Measurements from ENCODE around the gene C6orf47. TPM values are rescaled to one million over a fixed set of nuclear protein-coding genes. Genes with fewer than 3 reads are reported as not detected.

C6orf47 gene
- total and polyA plus RNA-seq, 2 of the 13 experiments (the other 11 are each of a cell fraction or from before 2014, with no cell fraction given): 1.7 to 18.1 TPM

DNA sequence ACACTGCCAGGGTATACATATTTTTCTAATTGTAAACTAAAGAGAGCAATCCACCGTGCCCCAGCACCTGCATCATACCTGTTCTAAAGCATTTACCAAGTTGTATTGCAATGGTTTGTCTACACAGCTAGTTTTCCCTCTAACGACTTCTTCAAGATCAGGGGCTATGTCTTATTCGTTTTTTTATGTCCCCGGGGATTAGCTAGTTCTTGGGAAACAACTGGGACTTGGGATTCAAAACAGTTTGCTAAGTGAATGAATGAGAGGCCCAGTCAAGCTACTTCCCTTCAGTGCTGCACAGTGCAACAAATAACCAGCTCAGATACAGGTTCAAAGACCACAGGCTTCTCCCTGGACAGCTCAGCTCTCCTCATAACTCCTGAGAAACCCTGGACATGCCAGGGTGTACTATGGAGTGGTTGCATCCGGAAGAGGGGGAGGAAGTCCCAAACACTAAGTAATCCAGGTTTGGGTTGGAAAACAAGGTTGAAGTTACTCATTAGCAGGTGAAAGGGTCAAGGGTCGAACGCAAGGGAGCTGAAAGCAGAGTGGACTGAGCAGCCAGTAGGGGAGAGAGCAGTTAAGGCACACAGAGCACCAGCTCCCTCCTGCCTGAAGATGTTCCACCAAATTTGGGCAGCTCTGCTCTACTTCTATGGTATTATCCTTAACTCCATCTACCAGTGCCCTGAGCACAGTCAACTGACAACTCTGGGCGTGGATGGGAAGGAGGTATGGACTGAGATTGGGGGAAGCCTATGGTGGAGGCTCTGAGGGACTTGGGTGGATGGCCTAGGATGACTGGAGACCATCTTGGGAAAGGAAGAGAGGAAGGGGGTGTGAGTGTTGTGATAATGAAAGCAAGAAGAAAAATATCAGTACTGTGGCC, 5.0 kb downstream of the C6orf47 start, which contains the start of gene APOM (continued):
- TF ChIP-seq ZNF841 (CRISPR knock-in tag; IDR thresholded peaks at IDR 0.05; ENCODE audit: borderline replicate concordance): no peak; the same call in 1 of the 2 replicates
- 0 out of 2 replicates have a peak, but pooled peaks have one; percentile 70 for TF ChIP-seq ZBTB42 (CRISPR knock-in tag; IDR thresholded peaks at IDR 0.05)
- no peak for TF ChIP-seq CCAR2 (optimal IDR thresholded peaks at IDR 0.05; ENCODE audit: low read depth, low read length)
- no peak for TF ChIP-seq ZXDC (CRISPR knock-in tag; IDR thresholded peaks at IDR 0.05)
- TF ChIP-seq, protein P1, sequence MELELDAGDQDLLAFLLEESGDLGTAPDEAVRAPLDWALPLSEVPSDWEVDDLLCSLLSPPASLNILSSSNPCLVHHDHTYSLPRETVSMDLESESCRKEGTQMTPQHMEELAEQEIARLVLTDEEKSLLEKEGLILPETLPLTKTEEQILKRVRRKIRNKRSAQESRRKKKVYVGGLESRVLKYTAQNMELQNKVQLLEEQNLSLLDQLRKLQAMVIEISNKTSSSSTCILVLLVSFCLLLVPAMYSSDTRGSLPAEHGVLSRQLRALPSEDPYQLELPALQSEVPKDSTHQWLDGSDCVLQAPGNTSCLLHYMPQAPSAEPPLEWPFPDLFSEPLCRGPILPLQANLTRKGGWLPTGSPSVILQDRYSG (CRISPR knock-in tag; IDR thresholded peaks at IDR 0.05): no peak
- no peak for TF ChIP-seq CHCHD3 (CRISPR knock-in tag; IDR thresholded peaks at IDR 0.05)
- TF ChIP-seq HNRNPK (IDR thresholded peaks at IDR 0.05; ENCODE audit: low read depth, low read length, poor library complexity, severe bottlenecking): peak; percentile 24
- TF ChIP-seq TSC22D2 (CRISPR knock-in tag; IDR thresholded peaks at IDR 0.05; ENCODE audit: borderline replicate concordance): peak; percentile 75; the same call in 1 of the 2 replicates
- no peak for TF ChIP-seq TCF7L2 (IDR thresholded peaks at IDR 0.05; ENCODE audit: low read depth, low read length)
- peak; percentile 97 for TF ChIP-seq ZNF607 (CRISPR knock-in tag; IDR thresholded peaks at IDR 0.05; ENCODE audit: borderline replicate concordance)
- TF ChIP-seq MNT (IDR thresholded peaks at IDR 0.05): peak; percentile 53; the same call in 1 of the 2 replicates
- no peak for TF ChIP-seq SCMH1 (CRISPR knock-in tag; IDR thresholded peaks at IDR 0.05; ENCODE audit: borderline replicate concordance)
- TF ChIP-seq ZNF749 (CRISPR knock-in tag; IDR thresholded peaks at IDR 0.05; ENCODE audit: borderline replicate concordance): no peak; the same call in 1 of the 2 replicates
- TF ChIP-seq ZNF263 (CRISPR knock-in tag; IDR thresholded peaks at IDR 0.05): peak; percentile 60; the same call in 1 of the 2 replicates
- peak; percentile 90 for TF ChIP-seq HOMEZ (CRISPR knock-in tag; IDR thresholded peaks at IDR 0.05; ENCODE audit: low read depth)
- peak; percentile 91 for TF ChIP-seq ZBTB43 (CRISPR knock-in tag; conservative IDR thresholded peaks at IDR 0.05)
- 0 out of 2 replicates have a peak, but pooled peaks have one; percentile 41 for TF ChIP-seq ZBTB21 (CRISPR knock-in tag; IDR thresholded peaks at IDR 0.05)
- TF ChIP-seq, protein P2, sequence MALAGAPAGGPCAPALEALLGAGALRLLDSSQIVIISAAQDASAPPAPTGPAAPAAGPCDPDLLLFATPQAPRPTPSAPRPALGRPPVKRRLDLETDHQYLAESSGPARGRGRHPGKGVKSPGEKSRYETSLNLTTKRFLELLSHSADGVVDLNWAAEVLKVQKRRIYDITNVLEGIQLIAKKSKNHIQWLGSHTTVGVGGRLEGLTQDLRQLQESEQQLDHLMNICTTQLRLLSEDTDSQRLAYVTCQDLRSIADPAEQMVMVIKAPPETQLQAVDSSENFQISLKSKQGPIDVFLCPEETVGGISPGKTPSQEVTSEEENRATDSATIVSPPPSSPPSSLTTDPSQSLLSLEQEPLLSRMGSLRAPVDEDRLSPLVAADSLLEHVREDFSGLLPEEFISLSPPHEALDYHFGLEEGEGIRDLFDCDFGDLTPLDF (CRISPR knock-in tag; IDR thresholded peaks at IDR 0.05): peak; percentile 71

All from HepG2 (cell line).